Mammary epithelial cell (primary cell): ENCODE measurements around the gene CTIF.

Experiments
- EZH2 ChIP-seq: IDR thresholded peaks from 2 replicates; pipeline ENCODE4 v1.6.1; 2012; ENCODE audit warnings: low read length, inconsistent platforms, borderline replicate concordance
- TF ChIP-seq, protein P1 (sequence below), 2 donors: IDR thresholded peaks in 1 of 2; conservative IDR thresholded peaks in 1 of 2; 2 replicates each; pipeline ENCODE4 v1.5.1; 2011 to 2012; ENCODE audit warnings: inconsistent platforms in 2 of 2, low read length in 2 of 2, mild to moderate bottlenecking in 2 of 2, control low read depth in 1 of 2, low read depth in 1 of 2; ENCODE audit not compliant: insufficient read depth in 1 of 2; ENCODE audit errors: extremely low read depth in 1 of 2

DNA sequence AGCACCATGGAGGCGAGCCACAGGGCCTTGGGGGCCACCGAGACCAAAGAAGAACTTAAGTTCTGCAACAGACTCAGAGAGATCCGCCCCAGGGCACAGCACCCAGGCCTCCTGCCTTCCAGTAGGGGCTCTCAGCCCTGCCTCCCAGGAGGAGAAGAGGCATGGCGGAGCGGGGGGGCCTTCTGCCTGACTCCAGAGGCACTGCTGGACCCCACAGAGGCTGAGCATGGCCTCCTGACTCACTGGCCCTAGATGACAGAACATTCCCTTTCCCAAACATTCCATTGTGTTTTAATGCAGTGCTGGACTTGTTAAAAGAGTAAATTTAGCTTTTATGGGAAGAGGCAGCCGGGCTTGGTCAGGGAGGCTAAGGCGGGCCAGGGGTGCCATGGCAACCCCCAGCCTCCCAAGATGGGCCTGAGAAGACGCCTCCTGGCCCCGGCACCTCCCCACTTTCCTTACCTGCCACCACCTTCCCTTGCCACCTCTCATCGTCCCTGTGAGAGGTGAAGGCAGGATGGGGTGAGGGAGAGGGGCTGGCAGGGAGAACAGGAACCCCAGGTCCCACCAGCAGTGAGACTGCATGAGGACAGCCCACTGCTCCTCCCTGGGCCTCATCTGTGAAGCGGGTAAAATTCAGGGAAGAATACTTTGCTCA lies 346.6 kb downstream of the CTIF start:
- no peak for TF ChIP-seq EZH2
- TF ChIP-seq, protein P1, sequence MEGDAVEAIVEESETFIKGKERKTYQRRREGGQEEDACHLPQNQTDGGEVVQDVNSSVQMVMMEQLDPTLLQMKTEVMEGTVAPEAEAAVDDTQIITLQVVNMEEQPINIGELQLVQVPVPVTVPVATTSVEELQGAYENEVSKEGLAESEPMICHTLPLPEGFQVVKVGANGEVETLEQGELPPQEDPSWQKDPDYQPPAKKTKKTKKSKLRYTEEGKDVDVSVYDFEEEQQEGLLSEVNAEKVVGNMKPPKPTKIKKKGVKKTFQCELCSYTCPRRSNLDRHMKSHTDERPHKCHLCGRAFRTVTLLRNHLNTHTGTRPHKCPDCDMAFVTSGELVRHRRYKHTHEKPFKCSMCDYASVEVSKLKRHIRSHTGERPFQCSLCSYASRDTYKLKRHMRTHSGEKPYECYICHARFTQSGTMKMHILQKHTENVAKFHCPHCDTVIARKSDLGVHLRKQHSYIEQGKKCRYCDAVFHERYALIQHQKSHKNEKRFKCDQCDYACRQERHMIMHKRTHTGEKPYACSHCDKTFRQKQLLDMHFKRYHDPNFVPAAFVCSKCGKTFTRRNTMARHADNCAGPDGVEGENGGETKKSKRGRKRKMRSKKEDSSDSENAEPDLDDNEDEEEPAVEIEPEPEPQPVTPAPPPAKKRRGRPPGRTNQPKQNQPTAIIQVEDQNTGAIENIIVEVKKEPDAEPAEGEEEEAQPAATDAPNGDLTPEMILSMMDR (conservative IDR thresholded peaks at IDR 0.05 in 1 of 2, IDR thresholded peaks at IDR 0.05 in 1 of 2; ENCODE audit: extremely low read depth in 1 of 2, insufficient read depth in 1 of 2, low read depth in 1 of 2, low read length in 2 of 2) = no peak
